GM21526 (cell line): ENCODE data around the gene AP5Z1.
A peak's percentile ranks its signal among the peaks of the same experiment; 100 is the strongest.

Experiments used
- ATAC-seq: cut with Tn5 transposase; IDR thresholded peaks from one replicate; pipeline ENCODE4 v1.9.1; 2021; ENCODE audit warnings: moderate library complexity; ENCODE audit not compliant: unreplicated experiment, low FRiP score

Gene AP5Z1

DNA sequence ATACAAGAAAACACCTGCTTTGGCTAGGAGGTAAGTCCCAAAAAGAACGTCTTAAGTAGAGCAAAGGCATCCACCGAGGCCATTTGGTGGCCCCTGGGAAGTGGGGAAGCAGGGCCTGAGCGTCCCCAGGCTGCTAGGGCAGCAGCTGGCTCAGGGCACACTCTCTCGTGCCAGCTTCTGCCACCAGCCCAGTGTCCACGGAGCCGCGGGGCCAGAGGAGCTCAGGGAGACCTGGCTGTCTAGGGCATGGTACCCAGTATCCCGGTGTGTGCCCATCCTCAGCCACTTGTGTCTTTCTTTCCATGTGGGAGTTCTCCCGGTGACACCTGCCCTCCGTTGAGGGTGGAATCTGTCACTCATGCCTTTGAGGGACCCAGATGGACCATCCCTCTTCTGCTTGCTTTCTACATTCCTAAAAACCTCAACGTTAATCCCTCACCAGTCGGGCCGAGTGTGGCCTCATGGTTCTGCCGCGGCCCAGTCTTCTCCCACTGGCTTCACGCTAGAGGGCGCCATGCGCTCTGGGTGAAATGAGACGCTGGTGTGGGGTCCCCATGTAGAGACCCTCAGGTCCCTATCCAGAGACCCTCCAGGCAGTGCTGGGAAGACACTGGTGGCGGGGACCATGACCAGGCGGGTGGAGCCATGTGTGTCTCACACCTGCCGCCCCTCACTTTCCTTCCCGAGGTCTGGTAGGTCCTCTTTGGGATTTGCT lies 9.5 kb upstream of the AP5Z1 start:
- ATAC-seq: no peak

DNA sequence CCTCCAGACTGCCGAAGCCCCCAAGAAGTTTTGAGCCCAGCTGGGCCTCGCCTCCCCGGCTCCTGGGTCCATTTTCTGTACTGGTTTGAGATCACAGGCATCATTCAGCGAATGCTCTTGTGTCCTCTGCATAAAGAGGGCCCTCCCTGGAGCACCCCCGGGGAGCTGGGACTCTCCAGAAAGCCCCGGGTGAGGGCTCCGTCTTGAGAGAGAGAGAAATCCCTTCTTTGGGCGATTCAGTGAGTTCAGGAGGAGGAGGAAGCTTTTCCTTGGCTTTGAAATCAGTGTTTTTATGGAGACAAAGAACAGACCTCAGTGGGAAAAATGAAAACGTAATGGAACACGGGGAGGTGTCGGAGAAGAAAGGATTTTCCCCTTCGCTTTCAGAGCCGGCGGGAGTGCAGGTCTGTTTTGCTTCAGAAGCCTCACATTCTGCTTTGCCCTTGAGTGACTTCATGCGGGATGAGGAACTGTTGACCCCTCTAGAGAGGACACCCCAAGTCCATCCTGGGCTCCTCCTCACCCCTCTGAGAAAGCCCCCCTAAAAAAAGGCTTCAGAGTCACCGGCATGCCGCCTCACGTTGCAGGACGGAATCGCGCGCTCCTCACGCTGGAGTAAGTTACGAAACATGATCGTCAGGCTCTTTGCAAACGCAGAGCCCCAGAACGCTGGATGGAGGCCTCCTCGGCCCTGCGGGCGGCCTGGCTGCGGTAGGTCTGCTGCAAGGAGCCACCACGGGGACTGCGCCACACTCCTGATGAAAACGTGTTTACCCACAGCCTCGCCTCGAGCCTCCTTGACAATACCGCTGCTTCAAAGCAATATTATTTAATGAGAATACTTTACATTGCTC lies 8.5 kb upstream of the AP5Z1 start:
- no peak for ATAC-seq

DNA sequence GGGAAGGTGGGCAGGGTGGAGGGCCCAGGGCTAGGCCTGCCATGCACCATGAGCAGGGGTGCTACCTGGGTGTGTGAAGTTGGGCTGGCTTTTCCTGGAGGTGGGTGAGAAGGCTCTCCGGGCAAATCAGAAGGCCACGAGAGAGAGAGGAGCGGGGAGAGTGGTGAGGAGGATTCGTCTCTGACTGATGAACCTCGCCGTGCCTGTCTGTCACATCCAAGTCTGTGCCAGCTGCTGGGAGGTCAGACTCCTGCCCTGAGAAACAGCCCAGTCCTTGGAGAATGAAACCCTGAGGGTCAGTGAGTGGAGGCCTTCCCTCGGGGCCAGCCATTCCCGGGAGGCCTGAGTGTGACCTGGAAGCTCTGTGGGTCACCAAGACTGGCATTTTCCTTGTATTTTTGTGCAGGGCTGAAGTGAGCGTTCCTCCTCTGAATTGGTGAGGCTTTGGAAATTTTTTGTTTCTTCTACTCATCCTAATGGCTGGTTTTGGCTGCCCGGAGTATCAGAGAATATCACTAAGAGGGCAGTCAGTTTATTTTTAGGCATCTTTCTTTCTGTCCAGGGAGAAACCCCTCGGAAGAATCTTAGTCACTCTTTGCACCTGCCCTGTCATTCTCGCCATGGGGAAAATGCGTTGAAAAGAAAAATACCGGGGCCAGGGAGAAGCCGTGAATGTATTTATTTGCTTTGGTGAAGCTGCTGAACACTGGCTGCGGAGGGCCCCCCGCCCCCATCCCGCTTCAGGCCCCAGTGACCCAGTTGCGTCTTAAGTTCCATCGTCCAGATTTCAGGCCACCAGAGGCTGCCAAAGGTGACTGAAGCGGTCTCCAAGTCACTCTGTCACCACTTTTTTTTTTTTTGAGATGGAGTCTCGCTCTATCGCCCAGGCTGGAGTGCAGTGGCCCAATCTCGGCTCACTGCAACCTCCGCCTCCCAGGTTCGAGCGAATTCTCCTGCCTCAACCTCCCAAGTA lies 6.5 kb upstream of the AP5Z1 start:
- ATAC-seq: no peak

DNA sequence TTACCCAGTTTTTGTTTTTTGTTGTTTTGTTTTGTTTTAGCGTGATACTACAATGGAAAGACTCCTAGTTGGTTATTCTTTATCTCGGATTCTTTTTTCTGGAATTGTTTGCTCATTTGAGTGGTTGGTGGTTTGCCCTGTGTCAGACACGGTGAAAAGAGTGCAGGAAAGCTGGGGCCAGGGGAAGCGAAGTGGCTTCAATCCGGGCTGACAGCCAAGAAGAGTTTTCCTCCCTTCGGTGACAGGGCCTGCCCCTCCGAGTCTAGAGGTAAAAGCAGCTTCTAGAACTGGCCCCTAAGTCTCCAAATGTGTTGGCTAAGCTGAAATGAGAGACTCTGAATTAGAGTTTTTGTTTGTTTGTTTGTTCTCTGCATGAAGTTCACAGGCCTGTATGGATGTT lies 5.7 kb upstream of the AP5Z1 start:
- ATAC-seq: no peak

DNA sequence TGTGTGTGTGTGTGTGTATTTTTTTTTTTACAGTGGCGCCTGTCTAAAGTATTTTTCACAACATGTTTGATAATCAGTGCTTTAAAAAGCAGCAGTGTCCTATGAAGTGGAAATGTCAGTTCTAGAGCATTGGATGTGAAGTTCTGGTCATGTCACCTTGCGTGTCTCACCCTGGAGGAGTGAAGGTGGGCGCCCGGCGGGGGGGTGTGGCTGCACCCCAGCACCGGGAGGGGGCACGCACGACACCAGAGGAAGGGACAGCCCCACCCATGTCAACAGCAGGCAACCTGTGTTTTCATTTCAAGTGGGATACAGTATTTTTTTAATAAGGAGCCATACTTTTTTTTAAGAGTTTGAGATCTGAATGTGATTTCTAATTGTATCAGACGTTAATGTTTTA lies 4.5 kb upstream of the AP5Z1 start:
- ATAC-seq: no peak

DNA sequence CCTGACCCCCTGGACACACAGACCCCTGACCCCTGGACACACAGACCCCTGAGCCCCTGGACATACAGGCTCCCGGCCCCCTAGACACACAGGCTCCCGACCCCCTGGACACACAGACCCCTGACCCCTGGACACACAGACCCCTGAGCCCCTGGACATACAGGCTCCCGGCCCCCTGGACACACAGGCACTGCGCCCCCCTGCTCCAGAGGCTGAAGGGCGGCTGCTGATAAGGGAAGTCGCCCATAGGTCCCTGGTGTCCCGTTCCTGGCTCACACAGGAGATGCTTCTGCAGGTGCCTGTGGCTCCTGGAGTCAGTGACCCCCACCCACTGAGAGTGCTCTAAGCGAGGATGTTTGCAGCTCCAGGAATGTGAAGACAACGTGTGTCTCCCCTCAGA lies 3.7 kb upstream of the AP5Z1 start:
- no peak for ATAC-seq

DNA sequence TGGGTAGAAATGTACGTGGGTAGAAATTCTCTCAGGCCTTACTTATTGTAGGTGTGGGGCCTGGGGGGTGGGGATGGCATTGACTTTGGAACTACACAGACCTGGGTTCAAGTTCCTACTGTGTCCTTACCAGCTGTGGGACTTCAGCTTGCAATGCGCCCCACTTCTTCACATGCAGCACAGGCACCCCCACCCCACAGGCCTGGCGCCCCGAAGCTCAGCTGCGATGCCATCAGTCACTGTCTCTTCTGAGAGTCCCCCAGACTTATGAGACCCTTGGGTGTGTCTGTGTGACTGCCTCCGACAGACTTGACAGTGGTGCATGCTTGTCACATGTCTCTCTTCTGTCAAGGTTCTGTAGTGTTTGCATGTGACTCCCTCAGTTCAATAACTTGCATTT lies 3.1 kb upstream of the AP5Z1 start:
- no peak for ATAC-seq

DNA sequence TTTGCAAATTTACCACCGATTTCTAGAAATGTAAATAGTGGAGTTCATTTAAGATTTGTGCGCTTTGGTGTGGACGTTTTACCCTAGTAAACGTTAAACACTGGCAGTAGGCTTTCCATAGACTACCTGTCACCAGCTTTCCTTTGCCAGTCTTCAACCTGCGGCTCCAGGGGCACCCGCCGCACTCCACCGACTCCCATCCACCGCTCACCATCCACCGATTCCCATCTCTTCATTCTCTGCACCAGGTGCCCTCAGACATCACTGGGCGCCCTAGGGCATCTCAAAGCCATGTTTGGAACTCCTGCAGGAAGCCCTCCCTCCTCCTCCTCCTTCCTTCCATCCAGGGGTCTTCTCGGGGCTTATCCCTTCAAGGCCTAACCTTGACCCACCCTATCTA lies 1.4 kb upstream of the AP5Z1 start:
- no peak for ATAC-seq

DNA sequence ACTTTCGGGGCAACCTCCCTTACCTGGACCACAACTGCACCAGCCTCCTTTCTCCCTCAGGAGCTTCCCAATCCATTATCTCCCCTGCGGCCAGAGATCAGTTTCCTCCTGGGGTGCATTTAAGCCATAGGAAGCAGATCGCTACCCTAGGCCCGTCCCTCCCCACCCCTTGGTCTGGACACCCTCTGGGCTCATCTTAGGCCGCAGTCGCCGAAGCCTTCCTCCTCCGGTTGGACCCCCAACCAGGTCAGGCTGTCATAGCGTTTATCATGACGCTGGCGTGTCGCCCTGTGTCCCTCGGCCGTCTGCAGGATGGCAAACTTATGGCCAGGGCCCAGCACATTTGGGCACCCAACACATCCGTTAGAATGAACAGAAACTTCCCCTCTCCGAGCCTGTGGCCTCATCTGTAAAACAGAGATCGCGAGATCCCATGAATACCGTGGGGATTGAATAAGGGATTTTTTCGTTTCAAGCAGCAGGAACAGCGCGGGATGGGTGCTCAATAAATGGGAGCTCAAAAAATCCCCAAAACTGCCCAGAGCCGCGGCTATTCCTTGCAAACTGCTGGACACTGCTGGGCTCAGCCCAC lies 669 bp upstream of the AP5Z1 start:
- ATAC-seq: peak; percentile 21

DNA sequence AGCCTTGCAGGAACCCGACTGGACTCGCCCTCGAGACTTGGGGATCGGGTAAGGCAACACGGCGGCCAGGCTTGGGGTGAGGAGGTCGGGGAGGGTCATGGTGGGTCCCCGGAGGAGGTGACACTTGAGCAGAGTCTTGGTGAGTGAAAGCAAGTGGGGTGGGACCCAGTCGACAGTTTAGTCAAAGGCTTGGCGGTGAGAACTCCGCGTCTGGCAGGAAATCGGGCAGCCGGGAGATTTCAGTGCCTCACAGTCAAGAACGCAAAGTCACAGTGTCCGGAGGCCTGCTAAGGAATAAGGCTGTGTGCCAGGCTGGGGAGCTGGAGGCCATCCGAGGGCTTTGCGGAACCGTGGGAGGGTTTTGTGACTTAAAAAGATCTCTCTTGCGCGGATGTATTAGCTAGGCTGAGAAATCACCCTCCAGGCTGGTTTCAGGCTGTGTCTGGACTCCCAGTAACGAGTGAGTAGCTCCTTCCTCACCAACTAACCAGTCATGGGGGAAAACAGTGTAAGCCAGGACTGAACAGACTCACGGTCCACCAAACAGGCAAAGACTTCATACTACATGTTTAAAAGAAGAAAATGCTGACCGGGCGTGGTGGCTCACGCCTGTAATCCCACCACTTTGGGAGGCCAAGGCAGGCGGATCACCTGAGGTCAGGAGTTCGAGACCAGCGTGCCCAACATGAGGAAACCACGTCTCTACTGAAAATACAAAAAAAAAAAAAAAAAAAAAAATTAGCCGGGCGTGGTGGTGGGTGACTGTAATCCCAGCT lies 613 bp downstream of the AP5Z1 start:
- peak; percentile 23 for ATAC-seq

DNA sequence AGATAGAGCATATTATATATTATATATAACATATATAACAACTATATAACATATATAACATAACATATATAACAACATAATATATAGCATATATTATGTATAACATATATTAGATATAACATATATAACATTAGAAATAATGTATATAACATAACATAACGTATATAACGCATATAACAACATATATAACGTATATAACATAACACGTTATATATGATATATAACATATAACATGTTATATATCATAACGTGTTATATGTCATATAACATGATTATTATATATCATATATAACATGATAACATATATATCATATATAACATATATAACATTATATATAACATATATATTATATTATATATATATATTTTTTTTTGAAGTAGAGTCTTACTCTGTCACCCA lies 3.7 kb downstream of the AP5Z1 start:
- ATAC-seq: no peak

DNA sequence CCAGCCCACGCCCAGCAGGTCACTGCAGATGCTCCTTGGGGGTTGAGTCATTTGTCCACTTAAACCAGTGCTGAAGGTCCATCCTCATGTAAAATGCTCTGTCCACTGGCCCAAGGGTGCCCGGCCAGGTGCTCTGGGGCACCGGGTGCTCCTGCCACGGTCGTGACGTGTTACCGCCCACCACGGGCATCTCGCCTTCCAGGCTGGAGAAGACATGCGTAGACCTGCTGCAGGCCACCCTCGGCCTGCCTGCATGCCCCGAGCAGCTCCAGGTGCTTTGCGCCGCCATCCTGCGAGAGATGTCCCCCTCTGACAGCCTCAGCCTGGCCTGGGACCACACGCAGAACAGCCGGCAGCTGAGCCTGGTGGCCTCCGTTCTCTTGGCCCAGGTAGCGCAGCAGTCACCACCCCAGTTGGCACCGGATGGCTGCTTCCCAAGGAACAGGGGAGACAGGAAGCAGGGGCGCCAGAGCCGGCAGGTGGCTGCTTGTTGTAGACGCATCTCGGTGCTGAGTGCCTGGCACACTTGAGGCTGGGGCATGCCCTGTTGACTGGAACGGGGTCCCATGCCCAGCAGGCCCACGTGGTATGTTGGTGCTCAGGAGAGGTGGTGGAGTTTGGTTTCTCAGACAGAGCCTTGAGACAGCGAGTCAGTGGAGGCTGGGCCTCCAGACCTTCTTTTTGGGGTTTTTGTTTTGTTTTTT lies 6.1 kb downstream of the AP5Z1 start:
- no peak for ATAC-seq

DNA sequence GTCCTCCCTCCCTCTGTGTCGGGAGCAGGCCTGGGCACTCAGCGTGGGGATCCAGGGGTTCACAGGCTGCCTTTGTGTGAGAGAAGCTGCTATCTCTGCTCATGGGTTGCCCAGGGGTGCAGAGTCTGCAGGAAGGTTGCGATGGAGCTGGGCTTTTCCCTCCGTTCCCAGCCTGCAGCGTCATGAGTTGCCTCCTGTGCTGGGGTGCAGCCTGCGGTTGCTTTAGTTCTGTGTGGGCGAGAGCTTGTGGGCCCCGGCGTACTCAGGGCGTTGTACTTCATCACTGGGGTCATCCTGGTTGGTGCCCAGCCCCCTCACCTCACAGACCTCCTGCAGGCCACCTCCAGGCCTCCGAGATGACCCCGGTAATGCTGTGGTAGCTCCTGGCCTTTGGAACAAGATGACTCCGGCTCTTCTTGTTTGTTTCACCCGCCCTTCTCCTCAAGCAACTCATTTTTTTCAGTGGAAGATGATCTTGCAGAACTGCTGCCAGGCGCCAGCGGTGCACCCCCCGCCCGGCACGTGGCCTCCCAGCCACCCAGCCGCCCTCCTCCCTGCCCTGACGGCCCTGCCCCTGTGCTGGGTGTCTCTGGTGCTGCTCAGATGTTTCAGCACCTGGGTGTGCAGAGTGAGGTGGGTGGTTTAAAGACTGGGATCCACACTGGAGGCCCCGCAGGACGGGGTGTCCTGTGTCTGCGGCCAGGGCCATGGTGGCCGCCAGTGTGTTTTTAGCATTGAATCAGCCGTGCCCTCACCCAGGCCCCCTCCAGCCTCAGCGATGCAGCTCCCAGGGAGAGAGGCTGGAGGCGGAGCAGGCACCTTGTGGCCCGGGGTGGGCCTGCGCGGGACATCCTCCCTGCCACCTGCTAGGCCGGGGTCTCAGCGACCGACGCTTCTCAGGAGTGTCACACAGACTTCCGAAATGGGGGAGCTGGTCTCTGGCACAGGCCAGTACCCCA lies 7.2 kb downstream of the AP5Z1 start:
- no peak for ATAC-seq

DNA sequence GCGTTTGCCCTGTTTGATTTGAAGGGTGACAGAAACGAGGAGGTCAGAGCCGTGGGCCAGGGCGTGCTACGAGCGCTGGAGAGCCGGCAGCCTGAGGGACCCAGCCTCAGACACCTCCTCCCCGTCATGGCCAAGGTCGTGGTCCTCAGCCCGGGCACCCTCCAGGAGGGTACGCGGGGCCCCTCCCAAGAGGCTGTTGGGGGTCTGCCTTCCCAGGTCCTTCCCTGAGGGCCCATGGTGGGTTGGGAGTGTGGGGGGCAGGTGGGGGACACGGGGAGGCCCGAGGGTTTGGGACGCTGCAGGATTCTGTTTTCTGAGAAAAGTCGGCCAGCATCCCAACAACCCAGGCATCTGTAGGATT lies 7.8 kb downstream of the AP5Z1 start:
- ATAC-seq: no peak

DNA sequence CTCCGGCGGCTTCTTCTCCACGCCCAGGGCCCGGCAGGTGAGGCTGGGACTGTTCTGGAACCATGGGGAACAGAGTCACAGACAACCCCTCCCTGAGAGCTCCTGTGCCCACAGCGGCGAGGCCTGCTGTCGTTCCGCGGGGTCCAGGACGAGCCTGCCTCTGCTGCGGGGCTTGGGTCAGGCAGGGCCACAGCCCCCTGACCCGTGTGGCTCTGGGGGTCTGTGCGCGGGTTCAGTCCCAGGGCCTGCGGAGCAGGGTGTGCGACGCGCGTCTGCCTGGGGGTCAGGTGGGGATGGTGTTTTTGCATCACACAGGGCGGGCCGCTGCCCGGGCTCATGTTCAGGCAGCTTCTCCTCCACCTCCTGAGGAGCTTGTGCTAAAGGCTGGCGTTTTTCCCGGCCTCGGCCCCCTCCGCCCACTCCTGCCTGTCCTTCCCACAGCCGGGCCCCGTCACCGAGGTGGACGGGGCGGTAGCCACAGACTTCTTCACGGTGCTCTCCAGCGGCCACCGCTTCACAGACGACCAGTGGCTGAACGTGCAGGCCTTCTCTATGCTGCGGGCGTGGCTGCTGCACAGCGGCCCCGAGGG lies 8.4 kb downstream of the AP5Z1 start:
- ATAC-seq: no peak

DNA sequence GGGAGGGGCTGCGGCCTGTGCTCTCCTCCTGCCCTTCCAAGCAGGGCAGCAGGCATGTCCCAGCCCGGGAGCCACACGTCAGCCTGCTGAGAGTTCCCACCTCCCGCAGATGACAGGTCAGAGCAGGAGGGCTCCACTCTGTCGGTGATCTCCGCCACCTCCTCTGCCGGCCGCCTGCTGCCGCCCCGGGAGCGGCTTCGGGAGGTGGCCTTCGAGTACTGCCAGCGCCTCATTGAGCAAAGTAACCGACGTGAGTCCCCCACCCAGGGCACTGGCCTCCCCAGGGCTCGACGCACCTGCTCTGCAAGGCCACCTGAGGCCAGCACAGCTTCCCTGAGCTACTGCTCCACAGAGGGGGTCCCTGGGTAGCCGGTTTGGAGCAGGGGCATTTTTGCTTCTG lies 9.4 kb downstream of the AP5Z1 start:
- no peak for ATAC-seq

DNA sequence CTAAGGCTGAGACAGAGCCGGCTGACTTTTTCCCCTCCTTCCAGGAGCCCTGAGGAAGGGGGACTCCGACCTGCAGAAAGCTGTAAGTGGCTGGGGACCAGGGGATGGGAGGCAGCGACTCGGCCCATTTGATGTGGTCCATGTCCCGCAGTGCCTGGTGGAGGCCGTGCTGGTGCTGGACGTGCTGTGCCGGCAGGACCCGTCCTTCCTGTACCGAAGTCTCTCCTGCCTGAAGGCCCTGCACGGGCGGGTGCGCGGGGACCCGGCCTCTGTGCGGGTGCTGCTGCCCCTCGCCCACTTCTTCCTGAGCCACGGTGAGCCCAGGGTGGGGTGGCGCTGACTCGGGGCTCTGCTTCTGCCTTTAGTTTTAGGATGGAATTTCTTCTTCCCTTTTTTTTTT lies 9.9 kb downstream of the AP5Z1 start:
- ATAC-seq: no peak

DNA sequence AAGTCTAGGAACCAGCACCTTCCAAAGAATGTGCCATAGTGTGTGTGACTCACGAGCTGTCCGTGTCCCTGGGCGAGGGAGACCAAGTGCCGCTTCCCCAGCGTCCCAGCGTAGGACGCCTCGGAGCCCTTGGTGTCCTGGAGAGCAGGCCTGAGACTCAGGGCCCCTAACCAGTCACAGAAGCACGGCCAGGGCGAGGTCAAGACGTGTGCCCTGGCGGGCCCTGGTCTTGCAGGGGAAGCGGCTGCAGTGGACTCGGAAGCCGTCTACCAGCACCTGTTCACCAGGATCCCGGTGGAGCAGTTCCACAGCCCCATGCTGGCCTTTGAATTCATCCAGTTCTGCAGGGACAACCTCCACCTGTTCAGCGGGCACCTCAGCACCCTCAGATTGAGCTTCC lies 10.6 kb downstream of the AP5Z1 start:
- ATAC-seq: no peak
